HepG2 (cell line): ENCODE results near the gene PLEKHG5. TPM values are rescaled to one million over a fixed set of nuclear protein-coding genes. Genes with fewer than 3 reads are reported as not detected.

Experiments
- ARNTL ChIP-seq: sonication (generic); formaldehyde crosslinking; IDR thresholded peaks from 2 replicates; pipeline ENCODE4 v1.4.0; 2020; ENCODE audit warnings: mild to moderate bottlenecking, missing genetic modification reagents
- DNMT1 ChIP-seq: sonication (generic); formaldehyde crosslinking; IDR thresholded peaks from 2 replicates; pipeline ENCODE4 v1.5.1; 2020; ENCODE audit warnings: mild to moderate bottlenecking, missing genetic modification reagents
- GPN1 ChIP-seq: sonication (generic); formaldehyde crosslinking; IDR thresholded peaks from 2 replicates; pipeline ENCODE4 v1.5.1; 2020; ENCODE audit warnings: missing genetic modification reagents, borderline replicate concordance
- HMG20B ChIP-seq: conservative IDR thresholded peaks from 2 replicates; pipeline ENCODE4 v1.6.1; 2016; ENCODE audit warnings: missing genetic modification reagents, missing compliant biosample characterization
- HOXA5 ChIP-seq: sonication (generic); formaldehyde crosslinking; IDR thresholded peaks from 2 replicates; pipeline ENCODE4 v1.4.0; 2020; ENCODE audit warnings: missing genetic modification reagents
- KMT2B ChIP-seq: IDR thresholded peaks from 2 replicates; pipeline ENCODE4 v1.6.1; 2016; ENCODE audit warnings: missing genetic modification reagents, missing compliant biosample characterization
- MAF1 ChIP-seq: sonication (generic); formaldehyde crosslinking; IDR thresholded peaks from 2 replicates; pipeline ENCODE4 v1.5.0; 2020; ENCODE audit warnings: missing genetic modification reagents, borderline replicate concordance
- MED13 ChIP-seq: sonication (generic); formaldehyde crosslinking; IDR thresholded peaks from 2 replicates; pipeline ENCODE4 v1.5.0; 2020; ENCODE audit warnings: missing genetic modification reagents
- RXRB ChIP-seq: IDR thresholded peaks from 2 replicates; pipeline ENCODE4 v1.6.1; 2016; ENCODE audit warnings: borderline replicate concordance, missing genetic modification reagents, missing compliant biosample characterization
- TCF12 ChIP-seq, 2 experiments: fragments of 450-650 bp in 1 of 2; sonication (generic) in 1 of 2; formaldehyde crosslinking in 1 of 2; IDR thresholded peaks; 2 replicates each; pipeline versions ENCODE4 v1.6.1 to v1.8.0; 2017 to 2022; ENCODE audit warnings: antibody characterized with exemption in 1 of 2, mild to moderate bottlenecking in 1 of 2, missing genetic modification reagents in 1 of 2, moderate library complexity in 1 of 2
- TOE1 ChIP-seq: sonication (generic); formaldehyde crosslinking; IDR thresholded peaks from 2 replicates; pipeline ENCODE4 v1.4.0; 2020; ENCODE audit warnings: mild to moderate bottlenecking, missing genetic modification reagents
- XBP1 ChIP-seq: sonication (generic); formaldehyde crosslinking; IDR thresholded peaks from 2 replicates; pipeline ENCODE4 v1.5.0; 2020; ENCODE audit warnings: missing genetic modification reagents
- ZMYM2 ChIP-seq: sonication (generic); formaldehyde crosslinking; IDR thresholded peaks from 2 replicates; pipeline ENCODE4 v1.8.0; 2022; ENCODE audit warnings: mild to moderate bottlenecking, missing genetic modification reagents
- ZNF563 ChIP-seq: sonication (generic); formaldehyde crosslinking; IDR thresholded peaks from 2 replicates; pipeline ENCODE4 v1.8.0; 2022; ENCODE audit warnings: mild to moderate bottlenecking, moderate library complexity, missing genetic modification reagents
- ZNF674 ChIP-seq: sonication (generic); formaldehyde crosslinking; IDR thresholded peaks from 2 replicates; pipeline ENCODE4 v1.5.0; 2020; ENCODE audit warnings: low read depth, mild to moderate bottlenecking, missing genetic modification reagents
- ZNF7 ChIP-seq: IDR thresholded peaks from 2 replicates; pipeline ENCODE4 v1.6.1; 2016; ENCODE audit warnings: missing biosample characterization, missing genetic modification reagents
- ZNF724P ChIP-seq: sonication (generic); formaldehyde crosslinking; IDR thresholded peaks from 2 replicates; pipeline ENCODE4 v1.8.0; 2022; ENCODE audit warnings: missing genetic modification reagents, borderline replicate concordance
- ZNF782 ChIP-seq: sonication (generic); formaldehyde crosslinking; IDR thresholded peaks from 2 replicates; pipeline ENCODE4 v1.4.0; 2020; ENCODE audit warnings: missing genetic modification reagents, mild to moderate bottlenecking, borderline replicate concordance
- polyA plus RNA-seq, 8 experiments: library from polyadenylated mRNA; depleted of rRNA in 3 of 8; stranded (reverse) in 7 of 8; unstranded in 1 of 8; fragments of >200 nt; fragmentation: Illumina TruSeq in 4 of 8; extraction: Trizol in 4 of 8; gene quantifications; 2 replicates each; pipeline versions ENCODE4 v1.2.1 to v1.2.3, GENCODE V29; 2011 to 2016; ENCODE audit warnings: low read depth in 4 of 8, missing spikeins in 1 of 8, mixed read lengths in 1 of 8; ENCODE audit not compliant: insufficient read depth in 1 of 8
- total RNA-seq, 5 experiments: library from RNA; depleted of rRNA; stranded (reverse); fragments of >200 nt; fragmentation: Illumina TruSeq; extraction: Trizol; gene quantifications; 2 replicates each; pipeline ENCODE4 v1.2.3, GENCODE V29; 2016; ENCODE audit warnings: low read depth in 1 of 5
- TF ChIP-seq, protein P1 (sequence below): fragments of 450-650 bp; IDR thresholded peaks from 2 replicates; pipeline ENCODE4 v1.6.1; 2016
- TF ChIP-seq, protein P2 (sequence below): sonication (generic); formaldehyde crosslinking; IDR thresholded peaks from 2 replicates; pipeline ENCODE4 v1.4.0; 2020; ENCODE audit warnings: missing genetic modification reagents
- TF ChIP-seq, protein P3 (sequence below): sonication (generic); formaldehyde crosslinking; IDR thresholded peaks from 2 replicates; pipeline ENCODE4 v1.4.0; 2020; ENCODE audit warnings: missing genetic modification reagents
- TF ChIP-seq, protein P4 (sequence below): sonication (generic); formaldehyde crosslinking; IDR thresholded peaks from 2 replicates; pipeline ENCODE4 v1.5.1; 2020; ENCODE audit warnings: missing genetic modification reagents, mild to moderate bottlenecking, borderline replicate concordance
- TF ChIP-seq, protein P5 (sequence below): sonication (generic); formaldehyde crosslinking; conservative IDR thresholded peaks from 2 replicates; pipeline ENCODE4 v1.5.0; 2020; ENCODE audit warnings: missing genetic modification reagents

The PLEKHG5 gene
- total and polyA plus RNA-seq, 2 of the 13 experiments (the other 11 are each of a cell fraction or from before 2014, with no cell fraction given): 1.9 to 3.5 TPM

DNA sequence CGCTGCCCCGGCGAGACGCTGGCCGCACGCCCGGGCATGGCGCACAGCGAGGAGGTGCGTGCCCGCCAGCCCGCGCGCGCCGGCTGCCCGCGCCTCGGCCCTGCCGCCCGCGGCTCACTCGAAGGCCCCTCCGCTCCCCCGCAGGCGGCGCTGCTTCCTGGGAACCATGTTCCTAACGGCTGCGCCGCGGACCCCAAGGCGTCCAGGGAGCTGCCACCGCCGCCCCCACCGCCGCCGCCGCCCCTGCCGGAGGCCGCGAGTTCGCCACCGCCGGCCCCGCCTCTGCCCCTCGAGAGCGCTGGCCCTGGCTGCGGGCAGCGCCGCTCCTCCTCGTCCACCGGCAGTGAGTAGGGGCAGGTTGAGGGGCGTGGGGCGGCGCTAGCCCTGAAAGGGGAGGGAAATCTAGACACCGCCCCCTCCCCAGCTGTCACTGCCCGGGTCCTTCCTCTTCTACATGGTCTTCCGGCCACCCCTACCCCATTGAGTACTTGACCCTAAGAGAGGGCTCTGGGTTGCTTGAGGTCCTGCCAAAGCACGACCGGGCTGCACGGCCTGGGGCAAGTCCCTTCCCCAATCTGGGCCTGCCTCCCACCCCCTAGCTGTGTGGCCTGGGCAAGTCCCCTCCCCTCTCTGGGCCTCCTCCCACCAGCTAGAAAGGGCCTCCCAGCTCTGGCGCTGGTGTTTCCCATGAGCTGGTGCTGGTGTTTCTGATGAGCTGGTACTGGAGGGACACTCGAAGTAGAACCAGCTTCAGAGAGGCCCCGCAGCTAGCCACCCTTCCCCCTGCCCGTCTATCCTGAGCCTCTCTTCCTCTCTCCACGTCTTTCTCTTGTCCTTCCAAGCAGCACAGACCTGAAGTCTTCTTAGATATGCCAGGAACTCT, 42.5 kb downstream of the PLEKHG5 start (continued):
- TF ChIP-seq, protein P1, sequence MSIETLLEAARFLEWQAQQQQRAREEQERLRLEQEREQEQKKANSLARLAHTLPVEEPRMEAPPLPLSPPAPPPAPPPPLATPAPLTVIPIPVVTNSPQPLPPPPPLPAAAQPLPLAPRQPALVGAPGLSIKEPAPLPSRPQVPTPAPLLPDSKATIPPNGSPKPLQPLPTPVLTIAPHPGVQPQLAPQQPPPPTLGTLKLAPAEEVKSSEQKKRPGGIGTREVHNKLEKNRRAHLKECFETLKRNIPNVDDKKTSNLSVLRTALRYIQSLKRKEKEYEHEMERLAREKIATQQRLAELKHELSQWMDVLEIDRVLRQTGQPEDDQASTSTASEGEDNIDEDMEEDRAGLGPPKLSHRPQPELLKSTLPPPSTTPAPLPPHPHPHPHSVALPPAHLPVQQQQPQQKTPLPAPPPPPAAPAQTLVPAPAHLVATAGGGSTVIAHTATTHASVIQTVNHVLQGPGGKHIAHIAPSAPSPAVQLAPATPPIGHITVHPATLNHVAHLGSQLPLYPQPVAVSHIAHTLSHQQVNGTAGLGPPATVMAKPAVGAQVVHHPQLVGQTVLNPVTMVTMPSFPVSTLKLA: no peak
- TF ChIP-seq, protein P2, sequence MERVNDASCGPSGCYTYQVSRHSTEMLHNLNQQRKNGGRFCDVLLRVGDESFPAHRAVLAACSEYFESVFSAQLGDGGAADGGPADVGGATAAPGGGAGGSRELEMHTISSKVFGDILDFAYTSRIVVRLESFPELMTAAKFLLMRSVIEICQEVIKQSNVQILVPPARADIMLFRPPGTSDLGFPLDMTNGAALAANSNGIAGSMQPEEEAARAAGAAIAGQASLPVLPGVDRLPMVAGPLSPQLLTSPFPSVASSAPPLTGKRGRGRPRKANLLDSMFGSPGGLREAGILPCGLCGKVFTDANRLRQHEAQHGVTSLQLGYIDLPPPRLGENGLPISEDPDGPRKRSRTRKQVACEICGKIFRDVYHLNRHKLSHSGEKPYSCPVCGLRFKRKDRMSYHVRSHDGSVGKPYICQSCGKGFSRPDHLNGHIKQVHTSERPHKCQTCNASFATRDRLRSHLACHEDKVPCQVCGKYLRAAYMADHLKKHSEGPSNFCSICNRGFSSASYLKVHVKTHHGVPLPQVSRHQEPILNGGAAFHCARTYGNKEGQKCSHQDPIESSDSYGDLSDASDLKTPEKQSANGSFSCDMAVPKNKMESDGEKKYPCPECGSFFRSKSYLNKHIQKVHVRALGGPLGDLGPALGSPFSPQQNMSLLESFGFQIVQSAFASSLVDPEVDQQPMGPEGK (CRISPR knock-in tag): peak; percentile 39; the same call in 1 of the 2 replicates
- TF ChIP-seq ZNF724P (CRISPR knock-in tag) (no peak; the same call in 1 of the 2 replicates), ZNF782 (CRISPR knock-in tag) (no peak), DNMT1 (CRISPR knock-in tag) (no peak), KMT2B (CRISPR knock-in tag) (no peak), ZNF674 (no peak), RXRB (CRISPR knock-in tag) (no peak), ZMYM2 (CRISPR knock-in tag) (no peak), ZNF7 (CRISPR knock-in tag) (no peak), ZNF563 (CRISPR knock-in tag) (no peak), GPN1 (no peak), HMG20B (CRISPR knock-in tag) (no peak), TCF12 (IDR thresholded peaks at IDR 0.05) (no peak), TCF12 (CRISPR knock-in tag; IDR thresholded peaks at IDR 0.05) (no peak), MAF1 (CRISPR knock-in tag) (peak; percentile 42; the same call in 1 of the 2 replicates), HOXA5 (CRISPR knock-in tag) (no peak), XBP1 (CRISPR knock-in tag) (no peak), MED13 (0 out of 2 replicates have a peak, but pooled peaks have one; percentile 27), ARNTL (no peak), TOE1 (CRISPR knock-in tag) (no peak)
- TF ChIP-seq, protein P3, sequence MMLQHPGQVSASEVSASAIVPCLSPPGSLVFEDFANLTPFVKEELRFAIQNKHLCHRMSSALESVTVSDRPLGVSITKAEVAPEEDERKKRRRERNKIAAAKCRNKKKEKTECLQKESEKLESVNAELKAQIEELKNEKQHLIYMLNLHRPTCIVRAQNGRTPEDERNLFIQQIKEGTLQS (CRISPR knock-in tag): no peak
- TF ChIP-seq, protein P4, sequence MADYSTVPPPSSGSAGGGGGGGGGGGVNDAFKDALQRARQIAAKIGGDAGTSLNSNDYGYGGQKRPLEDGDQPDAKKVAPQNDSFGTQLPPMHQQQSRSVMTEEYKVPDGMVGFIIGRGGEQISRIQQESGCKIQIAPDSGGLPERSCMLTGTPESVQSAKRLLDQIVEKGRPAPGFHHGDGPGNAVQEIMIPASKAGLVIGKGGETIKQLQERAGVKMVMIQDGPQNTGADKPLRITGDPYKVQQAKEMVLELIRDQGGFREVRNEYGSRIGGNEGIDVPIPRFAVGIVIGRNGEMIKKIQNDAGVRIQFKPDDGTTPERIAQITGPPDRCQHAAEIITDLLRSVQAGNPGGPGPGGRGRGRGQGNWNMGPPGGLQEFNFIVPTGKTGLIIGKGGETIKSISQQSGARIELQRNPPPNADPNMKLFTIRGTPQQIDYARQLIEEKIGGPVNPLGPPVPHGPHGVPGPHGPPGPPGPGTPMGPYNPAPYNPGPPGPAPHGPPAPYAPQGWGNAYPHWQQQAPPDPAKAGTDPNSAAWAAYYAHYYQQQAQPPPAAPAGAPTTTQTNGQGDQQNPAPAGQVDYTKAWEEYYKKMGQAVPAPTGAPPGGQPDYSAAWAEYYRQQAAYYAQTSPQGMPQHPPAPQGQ (CRISPR knock-in tag): no peak
- TF ChIP-seq, protein P5, sequence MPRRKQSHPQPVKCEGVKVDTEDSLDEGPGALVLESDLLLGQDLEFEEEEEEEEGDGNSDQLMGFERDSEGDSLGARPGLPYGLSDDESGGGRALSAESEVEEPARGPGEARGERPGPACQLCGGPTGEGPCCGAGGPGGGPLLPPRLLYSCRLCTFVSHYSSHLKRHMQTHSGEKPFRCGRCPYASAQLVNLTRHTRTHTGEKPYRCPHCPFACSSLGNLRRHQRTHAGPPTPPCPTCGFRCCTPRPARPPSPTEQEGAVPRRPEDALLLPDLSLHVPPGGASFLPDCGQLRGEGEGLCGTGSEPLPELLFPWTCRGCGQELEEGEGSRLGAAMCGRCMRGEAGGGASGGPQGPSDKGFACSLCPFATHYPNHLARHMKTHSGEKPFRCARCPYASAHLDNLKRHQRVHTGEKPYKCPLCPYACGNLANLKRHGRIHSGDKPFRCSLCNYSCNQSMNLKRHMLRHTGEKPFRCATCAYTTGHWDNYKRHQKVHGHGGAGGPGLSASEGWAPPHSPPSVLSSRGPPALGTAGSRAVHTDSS (CRISPR knock-in tag): no peak
